Cerebellar nuclear complex (tissue), 1 donor: ENCODE results near the gene RTP5.

Experiments
- DNase-seq, 2 experiments: peaks; one replicate each; lab custom pipeline; 2025; lab: John Stamatoyannopoulos, UW

RTP5 gene

DNA sequence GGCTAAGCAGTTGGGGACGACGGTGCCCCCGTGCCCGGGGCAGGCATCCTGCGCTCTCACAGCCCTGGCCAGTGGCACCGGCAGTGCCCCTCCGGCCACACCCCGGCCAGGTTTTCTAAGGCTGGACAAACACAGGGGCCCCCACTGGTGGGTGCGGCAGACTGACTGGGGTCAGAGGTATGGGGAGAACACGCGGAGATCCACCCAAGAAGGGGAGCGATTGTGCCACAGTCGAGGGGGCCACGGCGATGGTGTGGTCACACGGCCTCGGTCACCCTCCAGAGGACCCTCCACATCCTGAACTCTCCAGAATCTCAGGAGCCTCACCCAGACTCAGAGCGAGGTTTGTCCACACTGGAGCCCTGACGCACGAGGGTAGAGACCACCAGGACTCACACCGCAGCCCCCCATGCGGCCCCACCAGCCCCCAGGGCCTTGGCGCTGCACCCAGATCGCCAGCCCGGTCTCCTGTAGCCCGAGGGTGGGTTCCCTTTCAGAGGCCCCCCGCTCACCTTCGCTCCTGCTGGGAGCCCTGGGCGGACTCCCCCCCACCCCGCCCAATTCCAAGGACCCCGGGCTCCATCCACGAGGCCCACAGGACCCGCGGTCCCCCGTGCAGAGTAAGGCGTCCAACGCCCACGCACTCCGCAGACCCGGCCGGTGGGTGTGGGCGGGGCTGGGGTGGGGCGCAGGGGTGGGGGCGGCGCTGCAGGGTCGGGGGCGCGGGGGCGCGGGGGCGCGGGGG, 26.0 kb upstream of the RTP5 start:
- no peak for DNase-seq

DNA sequence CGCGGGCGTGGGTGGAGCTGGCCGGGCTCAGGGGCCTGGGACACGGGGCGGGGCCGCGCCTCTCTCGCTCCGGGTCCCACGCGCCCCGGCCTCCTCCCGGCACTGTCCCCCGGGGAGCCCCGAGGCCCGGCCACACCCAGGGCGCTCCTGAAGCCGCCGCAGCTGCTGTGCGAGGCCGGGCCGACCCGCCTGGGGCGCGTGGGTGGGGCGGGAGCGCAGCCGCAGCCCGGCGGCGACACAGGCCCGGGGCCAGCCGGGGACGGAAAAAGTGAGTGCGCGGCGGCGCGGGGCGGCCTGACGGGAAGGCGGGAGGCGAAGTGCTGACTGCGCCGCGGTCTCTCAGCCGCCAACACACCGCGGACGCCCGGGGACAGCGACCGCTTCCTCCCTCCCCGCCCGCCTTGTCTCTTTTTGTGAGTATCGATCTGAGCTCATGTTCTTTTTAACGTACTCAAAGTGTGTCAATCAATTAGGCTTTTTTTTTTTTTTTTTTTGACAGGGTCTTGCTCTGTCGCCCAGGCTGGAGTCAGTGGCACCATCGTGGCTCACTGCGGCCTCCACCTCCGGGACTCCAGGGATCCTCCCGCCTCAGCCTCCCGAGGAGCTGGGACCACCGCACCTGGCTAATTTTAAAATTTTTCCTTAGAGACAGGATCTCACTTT, 25.3 kb upstream of the RTP5 start:
- no peak for DNase-seq

- no peak for DNase-seq
These were observed 24.5 kb upstream of the RTP5 start for GRCh38 chr2:241844831-241845578.

- DNase-seq: no peak
These were observed 23.1 kb upstream of the RTP5 start for GRCh38 chr2:241846406-241846805.

DNA sequence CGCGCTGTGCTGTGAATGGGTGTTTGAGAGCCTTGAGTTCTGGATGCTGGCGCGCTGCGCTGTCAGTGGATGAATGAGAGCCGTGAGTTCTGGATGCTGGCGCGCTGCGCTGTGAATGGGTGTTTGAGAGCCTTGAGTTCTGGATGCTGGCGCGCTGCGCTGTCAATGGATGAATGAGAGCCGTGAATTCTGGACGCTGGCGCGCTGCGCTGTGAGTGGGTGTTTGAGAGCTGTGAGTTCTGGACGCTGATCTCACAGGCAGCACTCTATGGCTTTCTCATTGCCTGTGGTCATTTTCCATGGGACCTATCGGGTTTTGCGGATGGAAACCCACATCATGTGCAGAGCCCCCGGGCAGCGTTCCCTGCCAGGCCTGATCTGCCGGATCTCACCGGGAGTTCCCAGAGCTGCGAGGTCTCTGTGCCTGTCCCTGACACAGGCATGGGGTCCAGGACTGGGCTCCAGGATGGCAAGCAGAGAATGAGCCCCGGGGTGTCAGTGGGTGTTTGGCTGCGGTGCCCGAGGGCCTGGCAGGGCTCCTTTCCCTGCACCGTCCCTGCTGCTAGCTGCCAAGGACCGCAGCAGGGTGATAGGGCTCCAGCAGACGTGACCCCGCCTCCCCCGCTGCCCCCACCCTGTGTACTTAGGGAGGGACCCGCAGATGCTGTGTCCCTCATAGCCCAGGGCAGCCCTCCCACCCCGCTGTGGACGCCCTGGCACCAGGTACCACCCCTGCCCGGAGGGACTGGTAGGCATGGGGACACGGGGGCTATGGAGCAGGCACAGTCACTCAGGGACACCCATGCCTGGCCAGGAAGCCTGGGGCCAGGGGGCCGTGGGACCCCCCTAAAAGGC, 20.5 kb upstream of the RTP5 start:
- DNase-seq: no peak

DNA sequence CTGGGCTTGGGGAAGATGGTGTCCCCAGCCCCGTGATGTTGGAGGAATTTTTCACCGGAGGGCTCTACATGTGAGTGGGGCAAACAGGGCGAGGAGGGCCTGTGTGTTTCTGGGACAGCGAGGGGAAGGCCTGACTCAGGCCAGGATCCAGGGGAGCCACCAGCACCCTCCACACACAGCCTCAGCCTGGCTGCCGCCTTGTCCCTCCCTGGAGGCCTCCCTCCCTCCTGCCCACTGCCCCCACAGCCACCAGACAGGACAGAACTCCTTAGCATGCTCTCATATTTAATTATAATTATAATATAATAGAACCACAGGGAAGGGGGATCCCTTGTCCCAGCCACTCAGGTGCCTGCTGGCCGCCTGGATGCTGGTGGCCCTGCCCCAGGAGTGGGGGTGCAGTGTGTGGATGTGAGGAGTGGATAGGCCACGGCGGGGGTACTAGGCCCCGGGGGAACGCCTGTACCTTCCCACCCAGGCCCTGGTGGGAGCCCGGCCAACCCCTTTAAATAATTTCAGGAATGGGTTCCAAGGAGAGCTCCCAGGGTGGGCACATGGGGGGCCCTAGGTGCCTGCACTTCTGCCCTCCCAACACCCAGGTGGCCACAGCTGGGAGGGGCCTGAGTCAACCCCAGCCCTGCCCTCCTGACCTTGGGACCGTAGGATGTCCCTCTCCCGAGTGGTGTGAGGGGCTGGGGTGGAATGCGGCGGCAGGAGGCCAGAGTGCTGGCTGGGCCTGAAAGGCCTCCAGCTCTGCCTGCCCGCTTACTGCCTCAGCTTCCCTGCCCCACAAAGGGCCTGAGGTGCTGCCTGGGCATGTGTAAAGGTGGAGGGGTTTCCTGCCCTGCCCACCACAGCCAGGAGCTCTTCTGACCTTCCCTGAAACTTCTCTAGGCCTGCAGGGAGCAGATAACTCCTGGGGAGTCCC, 19.6 kb upstream of the RTP5 start:
- no peak for DNase-seq

- no peak for DNase-seq
These were observed 18.8 kb upstream of the RTP5 start for GRCh38 chr2:241850544-241851324.

DNA sequence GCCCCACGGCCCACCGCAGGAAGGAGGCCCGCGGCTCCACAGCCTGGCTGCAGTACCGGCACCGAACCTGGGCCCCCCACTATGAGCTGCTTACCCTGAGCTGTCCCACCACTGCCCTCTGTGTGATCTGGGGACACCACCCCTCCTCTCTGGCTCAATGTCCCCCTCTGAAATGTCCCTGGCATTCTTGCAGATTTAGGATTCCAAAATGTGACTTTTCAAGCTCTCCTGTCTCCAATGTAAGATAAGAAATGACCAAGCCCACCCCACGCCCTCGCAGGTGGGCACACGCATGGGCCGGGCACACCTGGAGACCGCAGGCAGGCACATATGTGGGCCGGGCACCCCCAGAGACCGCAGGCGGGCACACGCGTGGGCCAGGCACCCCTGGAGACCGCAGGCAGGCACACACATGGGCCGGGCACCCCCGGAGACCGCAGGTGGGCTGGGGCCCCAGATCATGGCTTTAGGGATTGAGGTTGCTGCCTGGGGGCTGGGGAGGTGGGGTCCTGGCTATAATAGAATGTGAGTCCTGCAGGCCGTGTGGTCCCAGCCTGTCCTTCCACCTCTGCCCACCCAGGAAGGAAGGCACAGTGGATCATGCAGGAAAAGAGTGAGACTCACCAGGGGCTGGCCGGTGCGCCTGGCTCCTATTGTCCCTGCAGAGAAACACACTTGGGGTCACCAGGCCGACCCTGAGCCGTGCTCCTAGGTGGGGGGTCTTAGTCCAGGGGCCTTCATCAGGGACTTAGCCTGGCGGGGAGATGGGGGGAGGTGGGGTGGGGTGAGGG, 18.0 kb upstream of the RTP5 start:
- no peak for DNase-seq

DNA sequence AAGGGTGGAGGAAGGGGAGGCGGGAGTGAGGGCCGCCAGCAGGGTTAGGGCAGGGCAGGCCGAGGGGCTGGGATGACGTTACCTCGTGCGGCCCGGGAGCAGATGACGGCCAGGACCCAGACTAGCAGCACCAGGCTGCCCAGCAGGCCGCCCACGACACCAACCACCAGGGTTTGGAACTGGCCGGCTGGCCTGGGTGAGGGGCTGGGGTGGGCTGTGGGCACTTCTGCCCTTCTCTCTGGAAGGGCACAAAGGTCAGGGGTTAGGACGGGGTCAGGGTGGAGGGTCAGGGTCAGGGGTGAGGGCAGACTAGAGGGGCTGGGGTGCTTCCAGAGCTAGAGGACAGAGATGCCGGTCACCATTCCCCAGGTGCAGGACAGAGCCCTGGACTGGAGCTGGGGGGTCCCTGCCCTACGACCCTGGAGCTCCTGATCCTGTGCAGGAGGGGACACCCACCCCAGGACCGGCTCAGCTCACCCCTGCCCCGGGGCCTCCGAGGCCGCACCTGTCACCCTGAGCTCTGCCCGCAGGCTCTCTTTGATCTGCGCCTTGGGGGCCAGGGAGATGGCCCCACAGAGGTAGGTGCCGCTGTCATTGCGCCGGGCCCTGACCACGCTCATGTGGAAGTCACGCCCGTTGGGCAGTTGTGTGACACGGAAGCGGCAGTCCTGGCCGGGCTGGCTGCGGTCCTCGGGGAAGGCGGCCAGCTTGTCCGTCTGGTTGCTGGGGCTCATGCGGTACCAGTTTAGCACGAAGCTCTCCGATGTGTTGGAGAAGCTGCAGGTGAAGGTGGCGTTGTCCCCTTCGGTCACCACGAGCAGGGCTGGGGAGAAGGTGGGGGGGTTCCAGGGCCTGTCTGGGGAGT, 17.2 kb upstream of the RTP5 start:
- no peak for DNase-seq

GRCh38 chr2:241852981-241853631, 16.4 kb upstream of the RTP5 start:
- DNase-seq: no peak

GRCh38 chr2:241853651-241854341, 15.7 kb upstream of the RTP5 start:
- no peak for DNase-seq

GRCh38 chr2:241854342-241855244, 14.9 kb upstream of the RTP5 start:
- no peak for DNase-seq

- no peak for DNase-seq
These were observed 14.2 kb upstream of the RTP5 start for GRCh38 chr2:241855245-241855887.

GRCh38 chr2:241855888-241856422, 13.6 kb upstream of the RTP5 start:
- DNase-seq: no peak

- DNase-seq: no peak
These were observed 12.4 kb upstream of the RTP5 start for GRCh38 chr2:241857041-241857541.
